ENCODE results near the gene PRKCH.
"Not testable (repeated sequence)": the region's sequence is repeated elsewhere in the genome, so short reads cannot be mapped to it uniquely, and the experiment has no call there.

PRKCH gene

GRCh38 chr14:61315313-61315712, 6.1 kb upstream of the PRKCH start:
- no peak for DNase-seq (ENCODE audit: low read depth in 1 of 2, low spot score in 1 of 2)
- H3K27me3 ChIP-seq (ENCODE audit: insufficient read depth, poor library complexity, severe bottlenecking) = no peaks in the 10 kb centered on the region
- no peak overlapping the region for H3K4me3 ChIP-seq (replicated peaks; ENCODE audit: insufficient read depth, low read length)
- H3K27ac ChIP-seq (replicated peaks) = no peak overlapping the region
- TF ChIP-seq, protein P1, sequence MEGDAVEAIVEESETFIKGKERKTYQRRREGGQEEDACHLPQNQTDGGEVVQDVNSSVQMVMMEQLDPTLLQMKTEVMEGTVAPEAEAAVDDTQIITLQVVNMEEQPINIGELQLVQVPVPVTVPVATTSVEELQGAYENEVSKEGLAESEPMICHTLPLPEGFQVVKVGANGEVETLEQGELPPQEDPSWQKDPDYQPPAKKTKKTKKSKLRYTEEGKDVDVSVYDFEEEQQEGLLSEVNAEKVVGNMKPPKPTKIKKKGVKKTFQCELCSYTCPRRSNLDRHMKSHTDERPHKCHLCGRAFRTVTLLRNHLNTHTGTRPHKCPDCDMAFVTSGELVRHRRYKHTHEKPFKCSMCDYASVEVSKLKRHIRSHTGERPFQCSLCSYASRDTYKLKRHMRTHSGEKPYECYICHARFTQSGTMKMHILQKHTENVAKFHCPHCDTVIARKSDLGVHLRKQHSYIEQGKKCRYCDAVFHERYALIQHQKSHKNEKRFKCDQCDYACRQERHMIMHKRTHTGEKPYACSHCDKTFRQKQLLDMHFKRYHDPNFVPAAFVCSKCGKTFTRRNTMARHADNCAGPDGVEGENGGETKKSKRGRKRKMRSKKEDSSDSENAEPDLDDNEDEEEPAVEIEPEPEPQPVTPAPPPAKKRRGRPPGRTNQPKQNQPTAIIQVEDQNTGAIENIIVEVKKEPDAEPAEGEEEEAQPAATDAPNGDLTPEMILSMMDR (IDR thresholded peaks at IDR 0.05; ENCODE audit: insufficient read depth, low read length) = no peak
- TF ChIP-seq, protein P2, sequence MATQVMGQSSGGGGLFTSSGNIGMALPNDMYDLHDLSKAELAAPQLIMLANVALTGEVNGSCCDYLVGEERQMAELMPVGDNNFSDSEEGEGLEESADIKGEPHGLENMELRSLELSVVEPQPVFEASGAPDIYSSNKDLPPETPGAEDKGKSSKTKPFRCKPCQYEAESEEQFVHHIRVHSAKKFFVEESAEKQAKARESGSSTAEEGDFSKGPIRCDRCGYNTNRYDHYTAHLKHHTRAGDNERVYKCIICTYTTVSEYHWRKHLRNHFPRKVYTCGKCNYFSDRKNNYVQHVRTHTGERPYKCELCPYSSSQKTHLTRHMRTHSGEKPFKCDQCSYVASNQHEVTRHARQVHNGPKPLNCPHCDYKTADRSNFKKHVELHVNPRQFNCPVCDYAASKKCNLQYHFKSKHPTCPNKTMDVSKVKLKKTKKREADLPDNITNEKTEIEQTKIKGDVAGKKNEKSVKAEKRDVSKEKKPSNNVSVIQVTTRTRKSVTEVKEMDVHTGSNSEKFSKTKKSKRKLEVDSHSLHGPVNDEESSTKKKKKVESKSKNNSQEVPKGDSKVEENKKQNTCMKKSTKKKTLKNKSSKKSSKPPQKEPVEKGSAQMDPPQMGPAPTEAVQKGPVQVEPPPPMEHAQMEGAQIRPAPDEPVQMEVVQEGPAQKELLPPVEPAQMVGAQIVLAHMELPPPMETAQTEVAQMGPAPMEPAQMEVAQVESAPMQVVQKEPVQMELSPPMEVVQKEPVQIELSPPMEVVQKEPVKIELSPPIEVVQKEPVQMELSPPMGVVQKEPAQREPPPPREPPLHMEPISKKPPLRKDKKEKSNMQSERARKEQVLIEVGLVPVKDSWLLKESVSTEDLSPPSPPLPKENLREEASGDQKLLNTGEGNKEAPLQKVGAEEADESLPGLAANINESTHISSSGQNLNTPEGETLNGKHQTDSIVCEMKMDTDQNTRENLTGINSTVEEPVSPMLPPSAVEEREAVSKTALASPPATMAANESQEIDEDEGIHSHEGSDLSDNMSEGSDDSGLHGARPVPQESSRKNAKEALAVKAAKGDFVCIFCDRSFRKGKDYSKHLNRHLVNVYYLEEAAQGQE (IDR thresholded peaks at IDR 0.05; ENCODE audit: insufficient replicate concordance, low read depth) = no peak
- TF ChIP-seq SPI1 (IDR thresholded peaks at IDR 0.05; ENCODE audit: borderline replicate concordance, low read depth) (no peak), GABPA (IDR thresholded peaks at IDR 0.05; ENCODE audit: low read depth) (no peak), POLR2AphosphoS5 (IDR thresholded peaks at IDR 0.05; ENCODE audit: low read depth) (no peak)

GRCh38 chr14:61319086-61319485, 2.3 kb upstream of the PRKCH start:
- TF ChIP-seq, protein P2 (IDR thresholded peaks at IDR 0.05; ENCODE audit: insufficient replicate concordance, low read depth) = no peak
- TF ChIP-seq, protein P1 (IDR thresholded peaks at IDR 0.05; ENCODE audit: insufficient read depth, low read length) = no peak
- TF ChIP-seq GABPA (IDR thresholded peaks at IDR 0.05; ENCODE audit: low read depth) (no peak), SPI1 (IDR thresholded peaks at IDR 0.05; ENCODE audit: borderline replicate concordance, low read depth) (no peak), POLR2AphosphoS5 (IDR thresholded peaks at IDR 0.05; ENCODE audit: low read depth) (no peak)
- Histone ChIP-seq H3K4me3 (replicated peaks; ENCODE audit: insufficient read depth, low read length) (no peak overlapping the region), H3K27ac (replicated peaks) (no peak overlapping the region), H3K27me3 (ENCODE audit: insufficient read depth, poor library complexity, severe bottlenecking) (peaks cover 32% of the 10 kb centered on the region)
- no peak for DNase-seq (ENCODE audit: low read depth in 1 of 2, low spot score in 1 of 2)

GRCh38 chr14:61319706-61320105, 1.7 kb upstream of the PRKCH start:
- Histone ChIP-seq H3K27ac (replicated peaks) (no peak overlapping the region), H3K27me3 (ENCODE audit: insufficient read depth, poor library complexity, severe bottlenecking) (peaks cover 36% of the 10 kb centered on the region), H3K4me3 (replicated peaks; ENCODE audit: insufficient read depth, low read length) (no peak overlapping the region)
- DNase-seq (ENCODE audit: low read depth in 1 of 2, low spot score in 1 of 2) = no peak
- no peak for TF ChIP-seq SPI1 (IDR thresholded peaks at IDR 0.05; ENCODE audit: borderline replicate concordance, low read depth)
- TF ChIP-seq, protein P1 (IDR thresholded peaks at IDR 0.05; ENCODE audit: insufficient read depth, low read length) = no peak
- TF ChIP-seq GABPA (IDR thresholded peaks at IDR 0.05; ENCODE audit: low read depth) = no peak
- TF ChIP-seq POLR2AphosphoS5 (IDR thresholded peaks at IDR 0.05; ENCODE audit: low read depth) = no peak
- TF ChIP-seq, protein P2 (IDR thresholded peaks at IDR 0.05; ENCODE audit: insufficient replicate concordance, low read depth) = no peak

- H3K27me3 ChIP-seq (ENCODE audit: insufficient read depth, poor library complexity, severe bottlenecking) = peaks cover 36% of the 10 kb centered on the region
- DNase-seq (ENCODE audit: low read depth in 1 of 2, low spot score in 1 of 2); H3K4me3 ChIP-seq (replicated peaks; ENCODE audit: insufficient read depth, low read length); H3K27ac ChIP-seq (replicated peaks): not testable (repeated sequence)
These were observed 1.2 kb upstream of the PRKCH start for GRCh38 chr14:61320170-61320569.
